Measurements from ENCODE around the gene ABCA2. TPM values are rescaled to one million over a fixed set of nuclear protein-coding genes. Genes with fewer than 3 reads are reported as not detected.

The ABCA2 gene
- total RNA-seq, 6 donors from 2014 or later: 14.7 to 49.2 (median 29.6) TPM

DNA sequence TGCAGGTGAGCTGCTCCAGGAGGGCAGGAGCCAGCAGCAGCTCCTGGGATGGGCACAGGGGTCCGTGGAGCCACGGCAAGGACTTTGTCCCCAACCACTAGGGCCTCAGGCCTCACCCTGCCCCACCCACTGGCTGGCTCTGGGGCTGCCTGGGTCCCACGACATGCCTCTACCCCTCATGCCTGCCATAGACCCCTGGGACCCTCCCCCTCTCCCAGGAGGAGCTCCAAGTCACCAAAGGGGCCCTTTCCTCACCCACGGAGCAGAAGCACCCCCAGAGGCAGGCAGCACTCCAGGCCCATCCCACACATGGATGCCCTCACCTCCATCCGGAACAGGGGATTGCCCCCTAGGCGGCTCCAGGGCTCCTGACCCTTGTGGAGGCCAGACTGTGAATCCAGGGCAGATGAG is 6.5 kb downstream of the ABCA2 start:
- no peaks in the 10 kb centered on the region for H3K9me3 ChIP-seq
- no peaks in the 10 kb centered on the region for H3K27me3 ChIP-seq
- WGBS, 2 donors: 95 to 100% methylated on average over 1 to 6 of the region's 6 CpGs
- H3K27ac ChIP-seq: no peak overlapping the region
- DNase-seq (no peak), ATAC-seq (ENCODE audit: low FRiP score in 2 of 2) (no peak)
- TF ChIP-seq EP300 (IDR thresholded peaks at IDR 0.05): no peak
- no peak for TF ChIP-seq POLR2A (IDR thresholded peaks at IDR 0.05)
- TF ChIP-seq POLR2AphosphoS5 (IDR thresholded peaks at IDR 0.05): no peak
- TF ChIP-seq, protein P1, sequence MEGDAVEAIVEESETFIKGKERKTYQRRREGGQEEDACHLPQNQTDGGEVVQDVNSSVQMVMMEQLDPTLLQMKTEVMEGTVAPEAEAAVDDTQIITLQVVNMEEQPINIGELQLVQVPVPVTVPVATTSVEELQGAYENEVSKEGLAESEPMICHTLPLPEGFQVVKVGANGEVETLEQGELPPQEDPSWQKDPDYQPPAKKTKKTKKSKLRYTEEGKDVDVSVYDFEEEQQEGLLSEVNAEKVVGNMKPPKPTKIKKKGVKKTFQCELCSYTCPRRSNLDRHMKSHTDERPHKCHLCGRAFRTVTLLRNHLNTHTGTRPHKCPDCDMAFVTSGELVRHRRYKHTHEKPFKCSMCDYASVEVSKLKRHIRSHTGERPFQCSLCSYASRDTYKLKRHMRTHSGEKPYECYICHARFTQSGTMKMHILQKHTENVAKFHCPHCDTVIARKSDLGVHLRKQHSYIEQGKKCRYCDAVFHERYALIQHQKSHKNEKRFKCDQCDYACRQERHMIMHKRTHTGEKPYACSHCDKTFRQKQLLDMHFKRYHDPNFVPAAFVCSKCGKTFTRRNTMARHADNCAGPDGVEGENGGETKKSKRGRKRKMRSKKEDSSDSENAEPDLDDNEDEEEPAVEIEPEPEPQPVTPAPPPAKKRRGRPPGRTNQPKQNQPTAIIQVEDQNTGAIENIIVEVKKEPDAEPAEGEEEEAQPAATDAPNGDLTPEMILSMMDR (IDR thresholded peaks at IDR 0.05): no peak
- H3K4me3 ChIP-seq: no peak overlapping the region
- peaks cover 0 to 7% (median 0%) of the 10 kb centered on the region in 4 donors for H3K4me1 ChIP-seq
- peaks cover 0 to 23% (median 13%) of the 10 kb centered on the region in 4 donors for H3K36me3 ChIP-seq

DNA sequence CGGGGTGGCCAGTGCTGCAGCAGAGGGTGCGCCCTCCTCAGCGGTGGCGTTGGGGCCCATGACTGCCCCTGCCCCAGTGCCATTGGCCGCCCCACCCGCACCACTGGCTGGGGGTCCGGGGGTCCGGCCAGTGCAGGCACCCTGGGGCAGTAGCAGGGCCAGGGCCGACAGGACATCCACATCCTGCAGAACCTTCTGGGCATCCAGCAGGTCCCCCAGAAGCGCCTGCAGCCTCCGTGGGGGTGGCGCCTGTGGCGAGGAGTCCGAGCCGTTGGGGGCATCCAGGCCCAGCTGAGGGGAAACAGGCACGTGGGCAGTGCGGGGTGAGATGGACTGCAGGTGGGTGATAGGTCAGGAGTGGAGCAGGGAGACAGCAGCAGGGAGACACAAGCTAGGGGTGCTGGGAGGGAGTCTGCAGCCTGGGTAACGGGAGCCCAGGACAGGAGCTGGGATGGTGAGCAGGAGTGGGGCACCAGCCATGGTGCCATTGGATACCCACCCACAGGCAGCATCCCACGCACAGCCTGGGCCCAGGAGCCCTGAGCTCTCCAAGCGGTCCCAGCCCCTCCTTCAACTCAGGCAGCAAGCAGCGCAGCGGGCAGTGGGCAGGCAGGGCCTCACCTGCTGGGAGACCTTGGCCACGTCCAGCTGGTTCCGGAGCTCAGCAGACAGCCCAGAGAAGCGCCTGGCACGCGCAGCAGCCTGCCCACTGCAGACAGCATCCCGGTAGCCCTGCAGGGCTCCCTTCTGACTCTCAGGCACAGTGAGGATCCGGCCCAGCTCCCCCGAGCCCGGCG is 7.1 kb downstream of the ABCA2 start:
- H3K4me1 ChIP-seq: peaks cover 0 to under 1% (median 0%) of the 10 kb centered on the region in 4 donors
- peaks cover 0 to 29% (median 17%) of the 10 kb centered on the region in 4 donors for H3K36me3 ChIP-seq
- no peak for ATAC-seq (ENCODE audit: low FRiP score in 2 of 2)
- H3K9me3 ChIP-seq: no peaks in the 10 kb centered on the region
- 94 to 96% methylated on average over 8 to 21 of the region's 32 CpGs for WGBS, 2 donors
- no peak for TF ChIP-seq POLR2A (IDR thresholded peaks at IDR 0.05)
- TF ChIP-seq POLR2AphosphoS5 (IDR thresholded peaks at IDR 0.05): no peak
- TF ChIP-seq, protein P1 (IDR thresholded peaks at IDR 0.05): no peak
- TF ChIP-seq EP300 (IDR thresholded peaks at IDR 0.05): no peak
- H3K27me3 ChIP-seq: no peaks in the 10 kb centered on the region
- H3K27ac ChIP-seq: no peak overlapping the region
- peak in 1 of 2 donors; percentile 81 for DNase-seq
- no peak overlapping the region for H3K4me3 ChIP-seq

DNA sequence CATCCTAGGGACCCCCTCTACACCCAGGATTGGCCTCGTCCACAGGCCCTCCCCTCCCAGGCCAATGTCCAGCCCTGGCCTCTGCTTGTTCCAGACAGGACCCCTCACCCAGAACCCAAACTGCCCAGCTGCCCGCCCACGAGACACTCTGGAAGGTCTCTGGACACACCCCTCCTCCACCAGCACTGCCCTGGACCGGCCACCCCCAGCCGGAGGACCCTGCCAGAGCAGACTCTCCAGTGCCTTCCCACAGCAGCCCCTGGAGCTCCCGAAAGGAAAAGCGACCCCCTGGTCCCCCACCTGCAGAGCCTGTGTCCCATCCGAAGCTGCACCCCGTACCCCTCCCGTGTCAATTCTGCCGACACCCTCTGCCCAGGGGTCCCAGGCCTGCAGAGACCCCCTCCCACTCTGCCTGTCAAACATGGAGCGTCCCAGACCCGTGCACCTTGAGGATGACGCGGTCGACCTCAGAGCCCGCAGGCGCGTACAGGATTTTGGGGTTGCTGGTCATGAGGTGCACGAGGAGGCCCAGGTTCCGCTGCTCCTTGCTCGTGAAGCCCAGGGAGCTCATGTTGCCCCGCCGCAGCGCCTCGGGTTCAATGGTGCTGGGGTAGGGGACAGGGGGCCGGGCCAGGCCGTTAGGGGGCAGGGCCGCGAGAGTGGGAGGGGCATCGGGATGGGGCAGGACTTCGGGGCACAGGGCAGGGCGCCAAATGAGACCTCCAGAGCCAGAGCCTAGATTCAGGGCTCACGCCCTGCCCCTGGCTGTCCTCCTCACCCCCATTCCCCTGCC is 8.0 kb downstream of the ABCA2 start:
- WGBS, 2 donors: 94 to 95% methylated on average over 23 to 34 of the region's 34 CpGs
- peaks cover 0 to 37% (median 24%) of the 10 kb centered on the region in 4 donors for H3K36me3 ChIP-seq
- no peaks in the 10 kb centered on the region for H3K4me1 ChIP-seq
- ATAC-seq (ENCODE audit: low FRiP score in 2 of 2) (no peak), DNase-seq (peak in 1 of 2 donors; percentile 67)
- TF ChIP-seq POLR2A (IDR thresholded peaks at IDR 0.05) (no peak), EP300 (IDR thresholded peaks at IDR 0.05) (no peak), POLR2AphosphoS5 (IDR thresholded peaks at IDR 0.05) (no peak)
- TF ChIP-seq, protein P1 (IDR thresholded peaks at IDR 0.05): no peak
- no peak overlapping the region for H3K27ac ChIP-seq
- H3K4me3 ChIP-seq: no peak overlapping the region
- H3K9me3 ChIP-seq: no peaks in the 10 kb centered on the region
- H3K27me3 ChIP-seq: no peaks in the 10 kb centered on the region

DNA sequence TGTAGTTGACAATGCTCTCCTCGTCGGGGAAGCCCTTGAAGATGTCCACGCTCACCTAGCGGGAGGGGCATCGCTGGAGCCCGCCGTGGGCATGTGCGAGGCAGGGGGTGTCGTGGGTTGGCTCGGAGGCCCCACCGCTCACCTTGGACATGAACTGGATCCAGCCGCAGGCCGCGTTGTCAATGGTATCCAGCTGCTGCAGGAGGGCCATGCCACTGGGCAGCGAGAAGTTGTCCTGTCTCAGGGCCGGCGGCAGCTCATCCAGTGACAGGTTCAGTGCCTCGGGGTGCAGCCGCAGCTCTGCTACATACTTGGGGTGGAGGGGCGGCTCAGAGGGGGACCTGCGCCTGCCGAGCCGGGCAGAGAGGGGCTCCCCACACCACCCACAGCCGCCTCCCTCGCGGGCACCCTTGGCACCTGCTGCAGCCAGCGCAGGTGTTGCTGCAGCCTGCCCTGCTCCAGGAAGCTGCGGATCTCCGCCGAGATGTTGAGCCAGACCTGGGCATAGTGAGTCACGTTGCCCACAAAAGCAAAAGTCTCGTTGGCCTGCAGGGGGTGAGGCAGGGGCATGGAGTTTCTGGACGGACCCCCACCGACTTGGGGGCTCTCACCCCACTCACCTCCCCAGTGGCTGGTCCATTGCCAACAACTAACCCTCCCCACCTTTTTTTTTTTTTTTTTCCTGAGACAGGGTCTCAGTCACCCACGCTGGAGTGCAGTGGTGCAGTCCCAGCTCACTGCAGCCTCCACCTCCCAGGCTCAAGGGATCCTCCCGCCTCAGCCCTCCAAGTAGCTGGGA is 9.1 kb downstream of the ABCA2 start:
- Histone ChIP-seq H3K36me3 (peaks cover 0 to 48% (median 32%) of the 10 kb centered on the region in 4 donors), H3K27me3 (no peaks in the 10 kb centered on the region), H3K27ac (no peak overlapping the region), H3K4me1 (no peaks in the 10 kb centered on the region), H3K9me3 (no peaks in the 10 kb centered on the region), H3K4me3 (no peak overlapping the region)
- 84 to 90% methylated on average over 19 to 21 of the region's 36 CpGs for WGBS, 2 donors
- TF ChIP-seq POLR2AphosphoS5 (IDR thresholded peaks at IDR 0.05): no peak
- TF ChIP-seq EP300 (IDR thresholded peaks at IDR 0.05): no peak
- no peak for ATAC-seq (ENCODE audit: low FRiP score in 2 of 2)
- peak in 1 of 2 donors; percentile 76 for DNase-seq
